CD14-positive monocyte (primary cell): Measurements from ENCODE around the gene UNKL. TPM values are rescaled to one million over a fixed set of nuclear protein-coding genes. Genes with fewer than 3 reads are reported as not detected.

Experiments
- DNase-seq, 3 donors: peaks; one replicate each; pipeline ENCODE4 v3.0.0-alpha.2; 2011 to 2022
- H2AFZ ChIP-seq: 2 replicates; pipeline ENCODE4 v1.6.0; 2012; ENCODE audit warnings: mild to moderate bottlenecking, low read depth, low read length, inconsistent platforms; ENCODE audit not compliant: insufficient read depth, poor library complexity, severe bottlenecking
- H3K27ac ChIP-seq, 2 donors: 1 replicate in 1 of 2; 2 replicates in 1 of 2; pipeline ENCODE4 v1.5.1; 2012 to 2013; ENCODE audit warnings: low read length in 2 of 2, control low read depth in 1 of 2, inconsistent platforms in 1 of 2, low read depth in 1 of 2, mild to moderate bottlenecking in 1 of 2
- H3K27me3 ChIP-seq, 2 donors: one replicate each; pipeline versions ENCODE4 v1.6.0 to v1.6.1; 2011 to 2013; ENCODE audit warnings: low read length in 2 of 2; ENCODE audit not compliant: control insufficient read depth in 2 of 2, insufficient read depth in 2 of 2
- H3K36me3 ChIP-seq, 2 donors: replicated peaks in 1 of 2; 1 replicate in 1 of 2; 2 replicates in 1 of 2; pipeline versions ENCODE4 v1.5.1 to v1.6.1; 2012 to 2013; ENCODE audit warnings: low read length in 2 of 2, control low read depth in 1 of 2, inconsistent platforms in 1 of 2, mild to moderate bottlenecking in 1 of 2; ENCODE audit not compliant: insufficient read depth in 2 of 2, control insufficient read depth in 1 of 2
- H3K4me1 ChIP-seq, 2 donors: 1 replicate in 1 of 2; 2 replicates in 1 of 2; pipeline versions ENCODE4 v1.5.1 to v1.6.1; 2012 to 2013; ENCODE audit warnings: low read length in 2 of 2, control low read depth in 1 of 2, inconsistent platforms in 1 of 2, mild to moderate bottlenecking in 1 of 2, moderate library complexity in 1 of 2; ENCODE audit not compliant: insufficient read depth in 2 of 2, control insufficient read depth in 1 of 2
- H3K4me2 ChIP-seq: replicated peaks from 2 replicates; pipeline ENCODE3; 2012; ENCODE audit warnings: low read length, moderate library complexity, mild to moderate bottlenecking; ENCODE audit not compliant: poor library complexity, severe bottlenecking; ENCODE audit errors: extremely low read depth
- H3K4me3 ChIP-seq, 3 experiments: fragments of 200-600 bp in 1 of 3; sonication (generic) in 1 of 3; replicated peaks in 1 of 3; 1 replicate in 2 of 3; 2 replicates in 1 of 3; pipeline ENCODE4 v1.5.1; 2011 to 2013; ENCODE audit warnings: low read length in 3 of 3, mild to moderate bottlenecking in 3 of 3, control low read depth in 2 of 3, low read depth in 2 of 3, inconsistent platforms in 1 of 3, moderate library complexity in 1 of 3
- H3K79me2 ChIP-seq: 2 replicates; pipeline ENCODE4 v1.6.0; 2012; ENCODE audit warnings: mild to moderate bottlenecking, control low read depth, inconsistent platforms, low read length, moderate library complexity; ENCODE audit not compliant: insufficient read depth
- H3K9ac ChIP-seq: 2 replicates; pipeline ENCODE4 v1.6.0; 2017; ENCODE audit warnings: low read length, mild to moderate bottlenecking; ENCODE audit not compliant: insufficient read depth, poor library complexity, severe bottlenecking
- H3K9me3 ChIP-seq, 2 donors: replicated peaks in 1 of 2; 1 replicate in 1 of 2; 2 replicates in 1 of 2; pipeline versions ENCODE4 v1.5.1 to v1.6.1; 2012 to 2013; ENCODE audit warnings: low read length in 2 of 2, control low read depth in 1 of 2; ENCODE audit not compliant: control insufficient read depth in 1 of 2, insufficient read depth in 1 of 2
- H4K20me1 ChIP-seq: 2 replicates; pipeline ENCODE4 v1.6.0; 2012; ENCODE audit warnings: mild to moderate bottlenecking, low read length, control low read depth, moderate library complexity; ENCODE audit not compliant: insufficient read depth
- H3K27ac Mint-ChIP-seq, 7 donors: one replicate each; pipeline ENCODE4 v1.8.0; 2020; ENCODE audit warnings: mild to moderate bottlenecking in 7 of 7, mixed read lengths in 7 of 7, moderate library complexity in 6 of 7, inconsistent platforms in 2 of 7
- H3K27me3 Mint-ChIP-seq, 3 donors: one replicate each; pipeline ENCODE4 v1.8.0; 2021 to 2022; ENCODE audit warnings: low read depth in 3 of 3, mild to moderate bottlenecking in 3 of 3, mixed read lengths in 3 of 3, moderate library complexity in 3 of 3, inconsistent platforms in 1 of 3
- H3K36me3 Mint-ChIP-seq, 2 donors: one replicate each; pipeline ENCODE4 v1.8.0; 2020; ENCODE audit warnings: mixed read lengths in 2 of 2, inconsistent platforms in 1 of 2, mild to moderate bottlenecking in 1 of 2
- H3K4me1 Mint-ChIP-seq: one replicate; pipeline ENCODE4 v1.8.0; 2020; ENCODE audit warnings: mild to moderate bottlenecking, mixed read lengths
- H3K4me3 Mint-ChIP-seq, 2 donors: one replicate each; pipeline ENCODE4 v1.8.0; 2020; ENCODE audit warnings: mild to moderate bottlenecking in 2 of 2, mixed read lengths in 2 of 2, moderate library complexity in 1 of 2
- H3K9me3 Mint-ChIP-seq, 7 donors: one replicate each; pipeline ENCODE4 v1.8.0; 2020 to 2022; ENCODE audit warnings: mixed read lengths in 7 of 7, mild to moderate bottlenecking in 6 of 7, moderate library complexity in 6 of 7, inconsistent platforms in 2 of 7
- WGBS: methylation state at CpG from one replicate; pipeline ENCODE4 v1.1.5; 2013; ENCODE audit warnings: missing lambda C conversion rate; ENCODE audit not compliant: insufficient coverage; 5-methylcytosine and 5-hydroxymethylcytosine counted together
- intact Hi-C, 2 donors: fragments of 100-400 bp; cut with micrococcal nuclease; formaldehyde crosslinking; loops; one replicate each; pipeline versions ENCODE4 v1.15.0 to v1.15.1; 2023
- polyA plus RNA-seq, 3 donors: library from polyadenylated mRNA; depleted of rRNA in 1 of 3; unstranded in 2 of 3; stranded (reverse) in 1 of 3; fragments of 300-500 nt in 2 of 3; fragments of >200 nt in 1 of 3; fragmentation: Illumina TruSeq in 2 of 3; gene quantifications; 1 replicate in 2 of 3; 2 replicates in 1 of 3; pipeline ENCODE4 v1.2.3, GENCODE V29; 2012 to 2021
- TF ChIP-seq, protein P1 (sequence below): fragments of 200-600 bp; IDR thresholded peaks from one replicate; pipeline ENCODE4 v1.8.0; 2022; ENCODE audit warnings: antibody characterized with exemption, mild to moderate bottlenecking

The UNKL gene
- polyA plus RNA-seq, 3 donors, result 1.2 to 19.9 (median 2.2) TPM

- no peak overlapping the region for H3K4me3 Mint-ChIP-seq
- intact Hi-C loops, result no loop called here
- H3K9me3 ChIP-seq, result no peaks in the 10 kb centered on the region
- H3K27me3 ChIP-seq, result no peaks in the 10 kb centered on the region
- H3K27ac ChIP-seq, result no peak overlapping the region
- no peaks in the 10 kb centered on the region for H3K79me2 ChIP-seq
- no peak overlapping the region for H2AFZ ChIP-seq
- DNase-seq, result no peak
- no peak overlapping the region for H3K27ac Mint-ChIP-seq
- peaks cover 59% of the 10 kb centered on the region for H4K20me1 ChIP-seq
- H3K36me3 ChIP-seq, result peaks cover 31 to 37% of the 10 kb centered on the region in 2 donors
- peaks cover 25 to 64% of the 10 kb centered on the region in 2 donors for H3K36me3 Mint-ChIP-seq
- WGBS, result 97% methylated on average over 10 of the region's 21 CpGs
- H3K4me3 ChIP-seq, result no peak overlapping the region
- H3K9me3 Mint-ChIP-seq, result peaks cover 0 to 3% (median 0%) of the 10 kb centered on the region in 7 donors
- no peak overlapping the region for H3K4me2 ChIP-seq
- TF ChIP-seq, protein P1, sequence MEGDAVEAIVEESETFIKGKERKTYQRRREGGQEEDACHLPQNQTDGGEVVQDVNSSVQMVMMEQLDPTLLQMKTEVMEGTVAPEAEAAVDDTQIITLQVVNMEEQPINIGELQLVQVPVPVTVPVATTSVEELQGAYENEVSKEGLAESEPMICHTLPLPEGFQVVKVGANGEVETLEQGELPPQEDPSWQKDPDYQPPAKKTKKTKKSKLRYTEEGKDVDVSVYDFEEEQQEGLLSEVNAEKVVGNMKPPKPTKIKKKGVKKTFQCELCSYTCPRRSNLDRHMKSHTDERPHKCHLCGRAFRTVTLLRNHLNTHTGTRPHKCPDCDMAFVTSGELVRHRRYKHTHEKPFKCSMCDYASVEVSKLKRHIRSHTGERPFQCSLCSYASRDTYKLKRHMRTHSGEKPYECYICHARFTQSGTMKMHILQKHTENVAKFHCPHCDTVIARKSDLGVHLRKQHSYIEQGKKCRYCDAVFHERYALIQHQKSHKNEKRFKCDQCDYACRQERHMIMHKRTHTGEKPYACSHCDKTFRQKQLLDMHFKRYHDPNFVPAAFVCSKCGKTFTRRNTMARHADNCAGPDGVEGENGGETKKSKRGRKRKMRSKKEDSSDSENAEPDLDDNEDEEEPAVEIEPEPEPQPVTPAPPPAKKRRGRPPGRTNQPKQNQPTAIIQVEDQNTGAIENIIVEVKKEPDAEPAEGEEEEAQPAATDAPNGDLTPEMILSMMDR, result no peak
- H3K4me1 Mint-ChIP-seq, result no peaks in the 10 kb centered on the region
- H3K27me3 Mint-ChIP-seq, result no peaks in the 10 kb centered on the region
- H3K9ac ChIP-seq, result no peak overlapping the region
- H3K4me1 ChIP-seq, result no peaks in the 10 kb centered on the region
These were observed 42.1 kb downstream of the UNKL start for GRCh38 chr16:1372292-1372950.

- Mint-ChIP-seq H3K4me1 (no peaks in the 10 kb centered on the region), H3K4me3 (no peak overlapping the region), H3K27me3 (peaks cover 0 to 1% (median 0%) of the 10 kb centered on the region in 3 donors), H3K36me3 (peaks cover 23 to 61% of the 10 kb centered on the region in 2 donors), H3K9me3 (peaks cover 0 to 3% (median 0%) of the 10 kb centered on the region in 7 donors), H3K27ac (peak overlapping the region in 1 of 7 donors; percentile 61)
- Histone ChIP-seq H3K4me1 (no peaks in the 10 kb centered on the region), H2AFZ (no peak overlapping the region), H3K27ac (no peak overlapping the region), H4K20me1 (peaks cover 57% of the 10 kb centered on the region), H3K9me3 (no peaks in the 10 kb centered on the region), H3K27me3 (no peaks in the 10 kb centered on the region), H3K4me3 (no peak overlapping the region), H3K4me2 (no peak overlapping the region), H3K36me3 (peaks cover 35 to 43% of the 10 kb centered on the region in 2 donors), H3K79me2 (no peaks in the 10 kb centered on the region), H3K9ac (no peak overlapping the region)
- no peak for DNase-seq
- TF ChIP-seq, protein P1, result no peak
- intact Hi-C loops, result no loop called here
- WGBS, result 97% methylated on average over 31 of the region's 33 CpGs
These were observed 43.2 kb downstream of the UNKL start for GRCh38 chr16:1371054-1371978.
